ENCODE results near the gene MIA3.

DNA sequence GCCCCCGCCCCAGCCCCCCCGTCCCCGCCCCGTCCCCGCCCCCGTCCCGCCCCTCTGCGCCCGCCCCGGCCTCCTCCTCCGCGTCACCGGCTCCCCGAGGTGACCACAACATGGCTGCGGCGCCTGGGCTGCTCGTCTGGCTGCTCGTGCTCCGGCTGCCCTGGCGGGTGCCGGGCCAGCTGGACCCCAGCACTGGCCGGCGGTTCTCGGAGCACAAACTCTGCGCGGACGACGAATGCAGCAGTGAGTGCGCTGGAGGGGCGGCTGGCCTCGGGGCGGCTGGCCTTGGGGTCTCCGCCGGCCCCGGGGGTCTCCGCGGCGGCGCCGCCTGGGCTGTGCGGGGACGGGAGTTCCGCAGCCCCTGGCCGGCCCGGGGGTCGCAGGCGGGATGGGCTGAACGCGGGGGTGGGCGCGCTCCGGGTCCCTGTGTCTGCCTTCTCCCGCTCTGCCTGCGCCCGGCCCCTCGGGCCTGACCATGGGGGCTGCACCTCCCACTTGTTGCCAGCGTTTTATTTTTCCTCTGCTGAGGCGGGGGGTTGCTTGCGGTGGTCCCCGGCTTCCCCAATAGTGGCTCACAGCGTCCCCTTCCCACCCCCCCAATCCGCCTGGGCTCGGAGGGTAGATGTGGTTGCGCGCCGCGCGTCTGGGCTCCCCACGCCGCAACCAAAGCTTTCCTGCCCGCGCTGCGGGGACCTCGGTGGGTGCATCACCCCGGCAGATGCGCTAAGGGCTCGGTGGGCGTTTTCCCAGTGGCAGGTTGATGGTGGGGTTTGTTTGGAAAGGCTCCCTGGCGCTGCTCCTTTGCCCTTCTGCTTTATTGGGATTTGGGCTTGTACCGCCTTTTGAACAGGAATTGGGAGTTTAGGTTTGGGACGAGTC lies at the start of gene MIA3:
- TF ChIP-seq, protein P1, sequence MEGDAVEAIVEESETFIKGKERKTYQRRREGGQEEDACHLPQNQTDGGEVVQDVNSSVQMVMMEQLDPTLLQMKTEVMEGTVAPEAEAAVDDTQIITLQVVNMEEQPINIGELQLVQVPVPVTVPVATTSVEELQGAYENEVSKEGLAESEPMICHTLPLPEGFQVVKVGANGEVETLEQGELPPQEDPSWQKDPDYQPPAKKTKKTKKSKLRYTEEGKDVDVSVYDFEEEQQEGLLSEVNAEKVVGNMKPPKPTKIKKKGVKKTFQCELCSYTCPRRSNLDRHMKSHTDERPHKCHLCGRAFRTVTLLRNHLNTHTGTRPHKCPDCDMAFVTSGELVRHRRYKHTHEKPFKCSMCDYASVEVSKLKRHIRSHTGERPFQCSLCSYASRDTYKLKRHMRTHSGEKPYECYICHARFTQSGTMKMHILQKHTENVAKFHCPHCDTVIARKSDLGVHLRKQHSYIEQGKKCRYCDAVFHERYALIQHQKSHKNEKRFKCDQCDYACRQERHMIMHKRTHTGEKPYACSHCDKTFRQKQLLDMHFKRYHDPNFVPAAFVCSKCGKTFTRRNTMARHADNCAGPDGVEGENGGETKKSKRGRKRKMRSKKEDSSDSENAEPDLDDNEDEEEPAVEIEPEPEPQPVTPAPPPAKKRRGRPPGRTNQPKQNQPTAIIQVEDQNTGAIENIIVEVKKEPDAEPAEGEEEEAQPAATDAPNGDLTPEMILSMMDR (IDR thresholded peaks at IDR 0.05; ENCODE audit: low read length), result no peak
- no peak for TF ChIP-seq EZH2 (optimal IDR thresholded peaks at IDR 0.05; ENCODE audit: low read depth, low read length)
- no peak for TF ChIP-seq EZH2phosphoT487 (IDR thresholded peaks at IDR 0.05; ENCODE audit: low read length)

Measured in MM.1S (cell line).